K562 (cell line): ENCODE data around the gene MSRB2.

Source experiments
- BDP1 ChIP-seq: IDR thresholded peaks from 3 replicates; pipeline ENCODE4 v1.6.1; 2011; ENCODE audit not compliant: insufficient read length, insufficient read depth
- CBX5 ChIP-seq: IDR thresholded peaks from 2 replicates; pipeline ENCODE4 v1.6.1; 2014; ENCODE audit warnings: low read depth, borderline replicate concordance
- JUN ChIP-seq, 2 experiments: sonication (generic) in 1 of 2; formaldehyde crosslinking in 1 of 2; IDR thresholded peaks; 2 replicates each; pipeline versions ENCODE4 v1.6.1 to v1.8.0; 2012 to 2022; ENCODE audit warnings: borderline replicate concordance in 2 of 2, mild to moderate bottlenecking in 2 of 2, improper control_type of control experiment in 1 of 2, low read depth in 1 of 2, low read length in 1 of 2, missing genetic modification reagents in 1 of 2
- MCM3 ChIP-seq: fragments of 450-650 bp; IDR thresholded peaks from 2 replicates; pipeline ENCODE4 v1.6.1; 2016
- POLR2A ChIP-seq: fragments of 450-650 bp; conservative IDR thresholded peaks from 2 replicates; pipeline ENCODE4 v1.6.1; 2016
- SIN3A ChIP-seq, 2 experiments: fragments of 150-350 bp in 1 of 2; IDR thresholded peaks; 2 replicates each; pipeline ENCODE4 v1.6.1; 2011 to 2016; ENCODE audit warnings: borderline replicate concordance in 2 of 2, low read depth in 2 of 2, low read length in 2 of 2, mild to moderate bottlenecking in 2 of 2, moderate library complexity in 2 of 2; ENCODE audit not compliant: control insufficient read depth in 1 of 2
- SRF ChIP-seq, 2 experiments: fragments of 250-450, 450-650 bp in 1 of 2; sonication (Bioruptor Pico) in 1 of 2; sonication (generic) in 1 of 2; formaldehyde crosslinking; IDR thresholded peaks; 2 replicates each; pipeline versions ENCODE4 v1.5.0 to v1.5.1; 2020 to 2022; ENCODE audit warnings: mild to moderate bottlenecking in 1 of 2, missing genetic modification reagents in 1 of 2
- YBX1 ChIP-seq: fragments of 450-650 bp; IDR thresholded peaks from 2 replicates; pipeline ENCODE4 v1.7.1; 2016; ENCODE audit warnings: mild to moderate bottlenecking

- TF ChIP-seq SRF (CRISPR knock-in tag; IDR thresholded peaks at IDR 0.05) (no peak), SIN3A (IDR thresholded peaks at IDR 0.05; ENCODE audit: borderline replicate concordance in 2 of 2, control insufficient read depth in 1 of 2, low read depth in 2 of 2, low read length in 2 of 2) (no peak), POLR2A (no peak), YBX1 (no peak), MCM3 (no peak), CBX5 (no peak), BDP1 (no peak), JUN (IDR thresholded peaks at IDR 0.05; ENCODE audit: borderline replicate concordance, low read depth, low read length) (no peak), JUN (CRISPR knock-in tag; IDR thresholded peaks at IDR 0.05; ENCODE audit: borderline replicate concordance) (no peak)
Measured at GRCh38 chr10:23058366-23058765, 37.0 kb upstream of the MSRB2 start.
